Spleen (tissue), 11 donors: ENCODE measurements around the gene HNF4A. TPM values are rescaled to one million over a fixed set of nuclear protein-coding genes. Genes with fewer than 3 reads are reported as not detected.

Source experiments
- DNase-seq: peaks from one replicate; pipeline ENCODE4 v3.0.0-alpha.2; 2020
- H3K27ac ChIP-seq, 8 donors: fragments of 200-600 bp; sonication (generic) in 7 of 8; 1 replicate in 4 of 8; 2 replicates in 4 of 8; pipeline versions ENCODE4 v1.5.0 to v1.8.0; 2016 to 2021; ENCODE audit warnings: inconsistent platforms in 4 of 8, mild to moderate bottlenecking in 4 of 8, moderate library complexity in 1 of 8
- H3K27me3 ChIP-seq, 7 donors: fragments of 200-600 bp; sonication (generic) in 6 of 7; replicated peaks in 1 of 7; 1 replicate in 4 of 7; 2 replicates in 3 of 7; pipeline versions ENCODE4 v1.5.0 to v1.8.0; 2016 to 2021; ENCODE audit warnings: inconsistent platforms in 3 of 7, mild to moderate bottlenecking in 1 of 7
- H3K36me3 ChIP-seq, 6 donors: fragments of 200-600 bp; sonication (generic) in 5 of 6; 1 replicate in 4 of 6; 2 replicates in 2 of 6; pipeline versions ENCODE4 v1.5.0 to v1.8.0; 2016 to 2021; ENCODE audit warnings: inconsistent platforms in 2 of 6
- H3K4me1 ChIP-seq, 6 donors: fragments of 200-600 bp; sonication (generic) in 5 of 6; 1 replicate in 3 of 6; 2 replicates in 3 of 6; pipeline versions ENCODE4 v1.5.0 to v1.8.0; 2016 to 2021; ENCODE audit warnings: inconsistent platforms in 3 of 6
- H3K4me3 ChIP-seq, 8 donors: fragments of 200-600 bp; sonication (generic) in 7 of 8; 1 replicate in 4 of 8; 2 replicates in 4 of 8; pipeline versions ENCODE4 v1.5.0 to v1.8.0; 2016 to 2021; ENCODE audit warnings: inconsistent platforms in 4 of 8, mild to moderate bottlenecking in 4 of 8, moderate library complexity in 2 of 8
- H3K9me3 ChIP-seq, 8 donors: fragments of 200-600 bp; sonication (generic) in 7 of 8; 1 replicate in 4 of 8; 2 replicates in 4 of 8; pipeline versions ENCODE4 v1.5.0 to v1.8.0; 2016 to 2021; ENCODE audit warnings: inconsistent platforms in 4 of 8
- CTCF ChIP-seq, 11 experiments: fragments of 200-600 bp in 7 of 11; fragments of 450-650 bp in 4 of 11; sonication (generic) in 4 of 11; IDR thresholded peaks in 8 of 11; conservative IDR thresholded peaks in 3 of 11; 1 replicate in 7 of 11; 2 replicates in 4 of 11; pipeline versions ENCODE4 v1.4.0 to v1.8.0; 2016 to 2021; ENCODE audit warnings: antibody characterized with exemption in 11 of 11, inconsistent platforms in 4 of 11, mild to moderate bottlenecking in 1 of 11
- POLR2A ChIP-seq, 3 donors: fragments of 450-650 bp; IDR thresholded peaks; one replicate each; pipeline ENCODE4 v1.5.1; 2017; ENCODE audit warnings: antibody characterized with exemption in 3 of 3, mild to moderate bottlenecking in 1 of 3
- POLR2AphosphoS5 ChIP-seq, 3 donors: sonication (generic); formaldehyde crosslinking; IDR thresholded peaks; one replicate each; pipeline ENCODE4 v1.5.1; 2017; ENCODE audit warnings: antibody characterized with exemption in 3 of 3
- WGBS, 5 donors: extraction: QIAGEN DNeasy Blood & Tissue Kit in 3 of 5; methylation state at CpG; one replicate each; pipeline versions ENCODE4 v1.1.5 to v1.1.7; 2013 to 2018; 5-methylcytosine and 5-hydroxymethylcytosine counted together
- intact Hi-C: fragments of 100-400 bp; cut with DNase I; formaldehyde crosslinking; loops from one replicate; pipeline ENCODE4 v1.15.0; 2023; ENCODE audit warnings: low total_unique reads
- polyA plus RNA-seq, 3 donors: library from polyadenylated mRNA; stranded (reverse); fragments of 200-250 nt; gene quantifications; one replicate each; pipeline ENCODE4 v1.2.1, GENCODE V29; 2013
- total RNA-seq, 7 donors: library from RNA; depleted of rRNA in 3 of 7; stranded (reverse); fragments of >200 nt in 3 of 7; fragmentation: NEBNext Ultra II Directional in 4 of 7; extraction: Animal tissue kit (Norgen Biotek cat#: 25700) in 4 of 7; gene quantifications; one replicate each; pipeline versions ENCODE4 v1.1.0 to v1.2.1, GENCODE V29; 2016 to 2021
- donor health status: healthy with polysubstance abuse.
- donor health status: DM: no; HTN: no; CAD: no; lungs with moderate emphysema.
- donor health status: DM: no; HTN: no; CAD: no.
- donor health status: Bipolar disorder and iron deficiency.
- donor health status: healthy.
- donor health status: DM: no; HTN: no; CAD: no.
- donor health status: DM: yes; HTN: yes; CAD: no.

Gene HNF4A
- total and polyA plus RNA-seq, 10 donors: 0.03 TPM; not detected in 9

- DNase-seq: no peak
- TF ChIP-seq POLR2AphosphoS5 (IDR thresholded peaks at IDR 0.05) (no peak), CTCF (IDR thresholded peaks at IDR 0.05 in 8 of 11, conservative IDR thresholded peaks at IDR 0.05 in 3 of 11) (no peak), POLR2A (IDR thresholded peaks at IDR 0.05) (no peak)
- peaks cover 0 to 43% (median 0%) of the 10 kb centered on the region in 7 donors for H3K27me3 ChIP-seq
- intact Hi-C loops: no loop called here
- no peak overlapping the region for H3K27ac ChIP-seq
- H3K4me1 ChIP-seq: peaks cover 0 to 3% (median 1%) of the 10 kb centered on the region in 6 donors
- H3K36me3 ChIP-seq: no peaks in the 10 kb centered on the region
- no peaks in the 10 kb centered on the region for H3K9me3 ChIP-seq
- no peak overlapping the region for H3K4me3 ChIP-seq
- 72 to 80% (median 79%) methylated on average over 8 to 9 of the region's 9 CpGs for WGBS, 5 donors
Observed at GRCh38 chr20:44393608-44394451, 38.3 kb downstream of the HNF4A start.

- Histone ChIP-seq H3K36me3 (no peaks in the 10 kb centered on the region), H3K4me3 (no peak overlapping the region), H3K4me1 (no peaks in the 10 kb centered on the region), H3K9me3 (no peaks in the 10 kb centered on the region), H3K27ac (no peak overlapping the region), H3K27me3 (peaks cover 0 to 40% (median 0%) of the 10 kb centered on the region in 7 donors)
- intact Hi-C loops: no loop called here
- DNase-seq: no peak
- TF ChIP-seq POLR2A (IDR thresholded peaks at IDR 0.05) (no peak), POLR2AphosphoS5 (IDR thresholded peaks at IDR 0.05) (no peak), CTCF (IDR thresholded peaks at IDR 0.05 in 8 of 11, conservative IDR thresholded peaks at IDR 0.05 in 3 of 11) (no peak)
- WGBS, 5 donors: 71 to 85% (median 85%) methylated on average over 2 of the region's 2 CpGs
Observed at GRCh38 chr20:44394452-44394701, 38.9 kb downstream of the HNF4A start.

GRCh38 chr20:44394702-44395460, 39.4 kb downstream of the HNF4A start:
- no peak overlapping the region for H3K27ac ChIP-seq
- DNase-seq: no peak
- peaks cover 0 to 35% (median 0%) of the 10 kb centered on the region in 7 donors for H3K27me3 ChIP-seq
- no peaks in the 10 kb centered on the region for H3K4me1 ChIP-seq
- intact Hi-C loops: no loop called here
- no peak for TF ChIP-seq POLR2A (IDR thresholded peaks at IDR 0.05)
- TF ChIP-seq CTCF (IDR thresholded peaks at IDR 0.05 in 8 of 11, conservative IDR thresholded peaks at IDR 0.05 in 3 of 11): no peak
- no peak for TF ChIP-seq POLR2AphosphoS5 (IDR thresholded peaks at IDR 0.05)
- no peaks in the 10 kb centered on the region for H3K9me3 ChIP-seq
- no peaks in the 10 kb centered on the region for H3K36me3 ChIP-seq
- no peak overlapping the region for H3K4me3 ChIP-seq
- WGBS, 5 donors: 52 to 74% (median 69%) methylated on average over 11 to 15 of the region's 15 CpGs
